Osteoblast (primary cell): ENCODE data around the gene GSTA1. TPM values are rescaled to one million over a fixed set of nuclear protein-coding genes. Genes with fewer than 3 reads are reported as not detected.
"Not testable (repeated sequence)": the region's sequence is repeated elsewhere in the genome, so short reads cannot be mapped to it uniquely, and the experiment has no call there.

ENCODE experiments used
- DNase-seq: peaks from one replicate; pipeline ENCODE4 v3.0.0; 2011; ENCODE audit warnings: low spot score, mixed read lengths; ENCODE audit not compliant: insufficient read length; ENCODE audit errors: missing footprints
- H2AFZ ChIP-seq: 2 replicates; pipeline ENCODE4 v1.6.0; 2011; ENCODE audit warnings: mild to moderate bottlenecking, low read length
- H3K27ac ChIP-seq: 2 replicates; pipeline ENCODE4 v1.5.1; 2011; ENCODE audit warnings: mild to moderate bottlenecking, low read depth, low read length, moderate library complexity
- H3K27me3 ChIP-seq: 2 replicates; pipeline ENCODE4 v1.6.0; 2012; ENCODE audit warnings: mild to moderate bottlenecking, control low read depth, inconsistent platforms, low read length, moderate library complexity; ENCODE audit not compliant: insufficient read depth
- H3K36me3 ChIP-seq: 2 replicates; pipeline ENCODE4 v1.5.1; 2011; ENCODE audit warnings: mild to moderate bottlenecking, low read length, control low read depth, moderate library complexity; ENCODE audit not compliant: insufficient read depth
- H3K4me1 ChIP-seq: 2 replicates; pipeline ENCODE4 v1.5.1; 2011; ENCODE audit warnings: mild to moderate bottlenecking, low read length, control low read depth, moderate library complexity; ENCODE audit not compliant: insufficient read depth
- H3K4me2 ChIP-seq: 2 replicates; pipeline ENCODE4 v1.6.0; 2011; ENCODE audit warnings: mild to moderate bottlenecking, low read length; ENCODE audit not compliant: insufficient read depth
- H3K4me3 ChIP-seq: fragments of 200-600 bp; sonication (generic); 3 replicates; pipeline ENCODE4 v1.5.1; 2012; ENCODE audit warnings: mild to moderate bottlenecking, low read length, inconsistent platforms; ENCODE audit not compliant: insufficient read depth
- H3K79me2 ChIP-seq: 2 replicates; pipeline ENCODE4 v1.6.0; 2012; ENCODE audit warnings: mild to moderate bottlenecking, low read length, control low read depth, inconsistent platforms; ENCODE audit not compliant: insufficient read depth
- H3K9me3 ChIP-seq: 2 replicates; pipeline ENCODE4 v1.5.1; 2011; ENCODE audit warnings: low read depth, low read length, control low read depth
- H4K20me1 ChIP-seq: 2 replicates; pipeline ENCODE4 v1.6.0; 2012; ENCODE audit warnings: mild to moderate bottlenecking, low read length, control low read depth; ENCODE audit not compliant: insufficient read depth
- CTCF ChIP-seq: IDR thresholded peaks from 2 replicates; pipeline ENCODE4 v1.5.1; 2011; ENCODE audit warnings: mild to moderate bottlenecking, low read depth, low read length, moderate library complexity; ENCODE audit errors: extremely low read depth
- total RNA-seq: library from RNA; depleted of rRNA; stranded (reverse); fragments of >200 nt; gene quantifications from 2 replicates; pipeline ENCODE4 v1.2.3, GENCODE V29; 2012

The GSTA1 gene
- total RNA-seq, 1 donor = not detected

- no peak overlapping the region for H2AFZ ChIP-seq
- H3K4me3 ChIP-seq = no peak overlapping the region
- H3K4me2 ChIP-seq = no peak overlapping the region
- H3K4me1 ChIP-seq = peaks cover 3% of the 10 kb centered on the region
- no peak for TF ChIP-seq CTCF
- no peak overlapping the region for H3K27ac ChIP-seq
- no peaks in the 10 kb centered on the region for H3K9me3 ChIP-seq
- no peak for DNase-seq
- H3K79me2 ChIP-seq = no peaks in the 10 kb centered on the region
- peaks cover 4% of the 10 kb centered on the region for H3K27me3 ChIP-seq
- no peaks in the 10 kb centered on the region for H4K20me1 ChIP-seq
- no peaks in the 10 kb centered on the region for H3K36me3 ChIP-seq
Observed at GRCh38 chr6:52829046-52829817, 25.6 kb upstream of the GSTA1 start.

GRCh38 chr6:52828621-52829020 lies 25.0 kb upstream of the GSTA1 start:
- not testable (repeated sequence) for H3K4me1 ChIP-seq, H4K20me1 ChIP-seq, H3K4me2 ChIP-seq

DNA sequence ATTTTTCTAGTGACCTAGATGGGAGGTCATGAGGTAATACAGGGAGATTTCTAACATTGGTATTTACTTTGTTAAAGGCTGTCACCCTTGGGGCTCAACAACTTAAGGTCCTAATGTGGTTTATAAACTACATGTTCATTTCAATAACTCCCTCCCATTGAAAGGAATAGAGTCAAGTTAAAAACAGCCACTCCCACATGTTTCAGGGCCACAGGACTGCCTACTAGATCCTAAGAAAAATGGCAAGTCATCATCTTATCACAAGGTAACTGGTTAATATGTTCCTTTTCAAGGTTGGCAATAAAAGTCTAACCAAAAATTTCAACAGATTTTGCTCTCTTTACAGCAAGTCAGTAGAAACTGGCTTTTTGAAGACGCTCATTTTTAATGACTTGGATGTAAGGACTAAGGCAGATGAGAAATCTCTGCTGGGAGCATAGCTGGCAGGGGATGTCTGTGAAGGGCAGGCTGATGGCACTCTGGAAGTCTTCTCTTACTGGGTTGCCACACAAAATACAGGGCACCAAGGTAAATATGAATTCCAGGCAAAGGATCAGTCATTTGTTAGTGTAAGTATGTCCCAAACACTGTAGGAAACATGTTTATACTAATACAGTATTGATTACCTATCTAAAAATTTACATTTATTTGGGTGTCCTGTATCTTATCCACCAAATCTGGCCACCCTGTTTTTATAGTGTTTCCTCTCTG lies 23.6 kb upstream of the GSTA1 start:
- H3K9me3 ChIP-seq, H3K79me2 ChIP-seq, H3K4me2 ChIP-seq, H3K4me1 ChIP-seq, H2AFZ ChIP-seq, H4K20me1 ChIP-seq, H3K27ac ChIP-seq, H3K4me3 ChIP-seq, H3K27me3 ChIP-seq, DNase-seq, H3K36me3 ChIP-seq: not testable (repeated sequence)

More at GRCh38 chr6:52828621-52829020, 25.0 kb upstream of the GSTA1 start:
- H3K27me3 ChIP-seq, H3K36me3 ChIP-seq, H3K9me3 ChIP-seq, DNase-seq, H3K79me2 ChIP-seq, H2AFZ ChIP-seq, H3K4me3 ChIP-seq, H3K27ac ChIP-seq: not testable (repeated sequence)

DNA sequence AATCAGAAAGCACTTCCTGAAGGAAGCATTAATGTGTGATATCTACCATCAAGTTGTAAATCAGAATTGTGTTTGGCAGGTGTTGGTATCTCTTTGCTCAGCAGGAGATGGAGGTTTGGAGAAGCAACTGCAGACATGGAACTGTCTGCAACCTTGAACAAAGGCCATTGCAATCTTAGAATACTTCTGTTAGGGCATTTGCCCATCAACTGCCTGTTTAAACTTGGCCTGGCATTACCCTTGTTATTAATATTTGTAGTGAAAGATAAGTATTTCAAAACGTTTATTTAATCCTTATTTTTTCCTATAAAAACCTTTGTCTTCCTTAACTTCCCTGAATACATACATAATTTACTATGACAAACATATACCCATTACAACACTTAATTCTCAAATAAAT lies 22.9 kb upstream of the GSTA1 start:
- no peak overlapping the region for H3K27ac ChIP-seq
- H2AFZ ChIP-seq = no peak overlapping the region
- no peaks in the 10 kb centered on the region for H3K36me3 ChIP-seq
- no peaks in the 10 kb centered on the region for H4K20me1 ChIP-seq
- no peak overlapping the region for H3K4me3 ChIP-seq
- DNase-seq = no peak
- no peaks in the 10 kb centered on the region for H3K9me3 ChIP-seq
- H3K27me3 ChIP-seq = no peaks in the 10 kb centered on the region
- no peaks in the 10 kb centered on the region for H3K79me2 ChIP-seq
- H3K4me1 ChIP-seq = no peaks in the 10 kb centered on the region
- TF ChIP-seq CTCF = no peak
- no peak overlapping the region for H3K4me2 ChIP-seq

DNA sequence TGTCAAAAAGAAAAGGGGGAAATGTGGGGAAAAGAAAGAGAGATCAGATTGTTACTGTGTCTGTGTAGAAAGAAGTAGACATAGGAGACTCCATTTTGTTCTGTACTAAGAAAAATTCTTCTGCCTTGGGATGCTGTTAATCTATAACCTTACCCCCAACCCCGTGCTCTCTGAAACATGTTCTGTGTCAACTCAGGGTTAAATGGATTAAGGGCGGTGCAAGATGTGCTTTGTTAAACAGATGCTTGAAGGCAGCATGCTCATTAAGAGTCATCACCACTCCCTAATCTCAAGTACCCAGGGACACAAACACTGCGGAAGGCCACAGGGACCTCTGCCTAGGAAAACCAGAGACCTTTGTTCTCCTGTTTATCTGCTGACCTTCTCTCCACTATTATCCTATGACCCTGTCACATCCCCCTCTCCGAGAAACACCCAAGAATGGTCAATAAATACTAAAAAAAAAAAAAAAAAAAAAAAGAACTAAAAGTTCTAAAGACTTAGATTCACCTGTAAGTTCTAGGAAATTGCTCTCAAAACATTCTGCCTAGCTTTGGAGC lies 22.4 kb upstream of the GSTA1 start:
- not testable (repeated sequence) for H3K4me2 ChIP-seq, H3K4me1 ChIP-seq, DNase-seq, H4K20me1 ChIP-seq, H3K27me3 ChIP-seq, H3K9me3 ChIP-seq, H2AFZ ChIP-seq, H3K36me3 ChIP-seq, H3K4me3 ChIP-seq, H3K79me2 ChIP-seq, H3K27ac ChIP-seq

DNA sequence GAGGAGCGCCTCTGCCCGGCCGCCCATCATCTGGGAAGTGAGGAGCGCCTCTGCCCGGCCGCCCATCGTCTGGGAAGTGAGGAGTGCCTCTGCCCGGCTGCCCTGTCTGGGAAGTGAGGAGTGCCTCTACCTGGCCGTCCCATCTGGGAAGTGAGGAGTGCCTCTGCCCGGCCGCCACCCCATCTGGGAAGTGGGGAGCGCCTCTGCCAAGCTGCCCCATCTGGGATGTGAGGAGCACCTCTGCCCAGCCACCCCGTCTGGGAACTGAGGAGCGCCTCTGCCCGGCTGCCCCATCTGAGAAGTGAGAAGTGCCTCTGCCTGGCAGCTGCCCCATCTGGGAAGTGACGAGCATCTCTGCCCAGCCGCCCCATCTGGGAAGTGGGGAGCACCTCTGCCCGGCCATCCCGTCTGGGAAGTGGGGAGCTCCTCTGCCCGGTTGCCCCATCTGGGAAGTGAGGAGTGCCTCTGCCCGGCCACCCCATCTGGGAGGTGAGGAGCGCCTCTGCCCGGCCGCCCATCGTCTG lies 21.7 kb upstream of the GSTA1 start:
- not testable (repeated sequence) for H3K27ac ChIP-seq, H3K79me2 ChIP-seq, H3K4me2 ChIP-seq, DNase-seq, H3K9me3 ChIP-seq, H3K4me1 ChIP-seq, H3K36me3 ChIP-seq, H4K20me1 ChIP-seq, H2AFZ ChIP-seq, H3K4me3 ChIP-seq, H3K27me3 ChIP-seq
